K562 (cell line): Measurements from ENCODE around the gene PI16. TPM values are rescaled to one million over a fixed set of nuclear protein-coding genes. Genes with fewer than 3 reads are reported as not detected.

Source experiments
- GTF2E2 ChIP-seq: fragments of 200-800 bp; sonication (Bioruptor generic); IDR thresholded peaks from 2 replicates; pipeline ENCODE4 v1.6.1; 2016; ENCODE audit warnings: missing genetic modification characterization, missing compliant biosample characterization
- HNRNPLL ChIP-seq: fragments of 200-400 bp; formaldehyde crosslinking; IDR thresholded peaks from 2 replicates; pipeline ENCODE4 v1.6.1; 2017; ENCODE audit warnings: low read length, low read depth, mild to moderate bottlenecking; ENCODE audit not compliant: poor library complexity, severe bottlenecking
- HNRNPUL1 ChIP-seq: fragments of 200-400 bp; formaldehyde crosslinking; IDR thresholded peaks from 2 replicates; pipeline ENCODE4 v1.6.1; 2017; ENCODE audit warnings: low read length
- KAT7 ChIP-seq: sonication (generic); formaldehyde crosslinking; IDR thresholded peaks from 2 replicates; pipeline ENCODE4 v1.8.0; 2022; ENCODE audit warnings: missing genetic modification reagents, mild to moderate bottlenecking, borderline replicate concordance
- MYC ChIP-seq, 2 experiments: fragments of 250-450 bp in 1 of 2; sonication (Bioruptor Pico) in 1 of 2; IDR thresholded peaks; 2 replicates each; pipeline versions ENCODE4 v1.5.1 to v1.6.1; 2012 to 2021; ENCODE audit warnings: low read depth in 2 of 2, borderline replicate concordance in 1 of 2, improper control_type of control experiment in 1 of 2, low read length in 1 of 2, mild to moderate bottlenecking in 1 of 2, moderate library complexity in 1 of 2
- NBN ChIP-seq: fragments of 450-650 bp; IDR thresholded peaks from 2 replicates; pipeline ENCODE4 v1.6.1; 2016; ENCODE audit warnings: low read depth, mild to moderate bottlenecking
- NCOR1 ChIP-seq: fragments of 450-650 bp; IDR thresholded peaks from 2 replicates; pipeline ENCODE4 v1.6.1; 2016; ENCODE audit warnings: mild to moderate bottlenecking, moderate library complexity
- NFRKB ChIP-seq: fragments of 450-650 bp; IDR thresholded peaks from 2 replicates; pipeline ENCODE4 v1.6.1; 2016; ENCODE audit warnings: low read depth
- NFXL1 ChIP-seq: fragments of 450-650 bp; formaldehyde crosslinking; IDR thresholded peaks from 2 replicates; pipeline ENCODE4 v1.4.0; 2021; ENCODE audit warnings: mild to moderate bottlenecking
- RBM17 ChIP-seq: fragments of 200-400 bp; formaldehyde crosslinking; IDR thresholded peaks from 2 replicates; pipeline ENCODE4 v1.6.1; 2017; ENCODE audit warnings: low read depth, mild to moderate bottlenecking, low read length, borderline replicate concordance
- SETDB1 ChIP-seq: IDR thresholded peaks from one replicate; pipeline ENCODE4 v1.6.1; 2012; ENCODE audit warnings: low read length, control low read depth, inconsistent platforms
- SIN3A ChIP-seq, 2 experiments: fragments of 150-350 bp in 1 of 2; IDR thresholded peaks; 2 replicates each; pipeline ENCODE4 v1.6.1; 2011 to 2016; ENCODE audit warnings: borderline replicate concordance in 2 of 2, low read depth in 2 of 2, low read length in 2 of 2, mild to moderate bottlenecking in 2 of 2, moderate library complexity in 2 of 2; ENCODE audit not compliant: control insufficient read depth in 1 of 2
- TBP ChIP-seq: optimal IDR thresholded peaks from 2 replicates; pipeline ENCODE3; 2011; ENCODE audit warnings: low read depth, low read length, improper control_type of control experiment
- ZNF354B ChIP-seq: fragments of 250-450 bp; sonication (Bioruptor Pico); IDR thresholded peaks from 2 replicates; pipeline ENCODE4 v1.4.0; 2020
- polyA plus RNA-seq, 8 experiments: library from polyadenylated mRNA; depleted of rRNA in 4 of 8; stranded (reverse) in 5 of 8; unstranded in 3 of 8; fragments of >200 nt; fragmentation: Nextera tagmentation in 2 of 8; fragmentation: Illumina TruSeq in 1 of 8; extraction: Ambion mirVana in 2 of 8; extraction: Trizol in 1 of 8; gene quantifications; 2 replicates each; pipeline versions ENCODE4 v1.2.1 to v1.2.3, GENCODE V29; 2011 to 2014; ENCODE audit warnings: inconsistent platforms in 1 of 8, missing spikeins in 1 of 8
- total RNA-seq, 7 experiments: library from RNA; depleted of rRNA in 6 of 7; stranded (reverse); fragments of >200 nt in 6 of 7; fragmentation: Illumina TruSeq in 2 of 7; extraction: Trizol in 2 of 7; gene quantifications; 2 replicates each; pipeline versions ENCODE4 v1.2.1 to v1.2.3, GENCODE V29; 2011 to 2021; ENCODE audit warnings: low replicate concordance in 1 of 7
- TF ChIP-seq, protein P1 (sequence below): fragments of 450-650 bp; IDR thresholded peaks from 2 replicates; pipeline ENCODE4 v1.6.1; 2016; ENCODE audit warnings: borderline replicate concordance
- TF ChIP-seq, protein P2 (sequence below): sonication (generic); formaldehyde crosslinking; IDR thresholded peaks from 2 replicates; pipeline ENCODE4 v1.8.0; 2022; ENCODE audit warnings: missing genetic modification reagents, mild to moderate bottlenecking, moderate library complexity, borderline replicate concordance
- TF ChIP-seq, protein P3 (sequence below): sonication (generic); formaldehyde crosslinking; IDR thresholded peaks from 2 replicates; pipeline ENCODE4 v1.8.0; 2023; ENCODE audit warnings: missing genetic modification reagents, mild to moderate bottlenecking, borderline replicate concordance
- TF ChIP-seq, protein P4 (sequence below): fragments of 450-650 bp; conservative IDR thresholded peaks from 2 replicates; pipeline ENCODE4 v1.6.1; 2016; ENCODE audit warnings: missing genetic modification characterization, low read depth, mild to moderate bottlenecking, control low read depth, missing compliant biosample characterization

The PI16 gene
- total and polyA plus RNA-seq, 9 of the 15 experiments (the other 6 are each of a cell fraction or from before 2014, with no cell fraction given) = 0.06 to 0.18 TPM; not detected in 7

DNA sequence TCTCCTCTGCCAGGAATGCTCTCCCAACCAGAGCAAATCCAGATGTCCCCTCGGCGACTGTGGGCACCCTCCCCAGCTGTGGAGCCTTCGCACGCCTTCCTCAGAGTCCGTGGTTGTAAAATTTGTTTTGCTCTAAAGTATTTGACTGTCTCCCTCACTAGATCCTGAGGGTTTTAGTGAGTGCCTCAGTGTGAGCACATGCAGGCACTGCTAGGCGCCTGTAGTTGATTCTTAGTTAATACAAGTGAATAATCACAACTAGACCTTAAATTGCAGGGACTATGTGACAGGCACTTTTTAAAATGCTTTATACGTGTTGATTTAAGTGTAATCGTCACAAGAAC, 32.1 kb downstream of the PI16 start (continued):
- TF ChIP-seq, protein P1, sequence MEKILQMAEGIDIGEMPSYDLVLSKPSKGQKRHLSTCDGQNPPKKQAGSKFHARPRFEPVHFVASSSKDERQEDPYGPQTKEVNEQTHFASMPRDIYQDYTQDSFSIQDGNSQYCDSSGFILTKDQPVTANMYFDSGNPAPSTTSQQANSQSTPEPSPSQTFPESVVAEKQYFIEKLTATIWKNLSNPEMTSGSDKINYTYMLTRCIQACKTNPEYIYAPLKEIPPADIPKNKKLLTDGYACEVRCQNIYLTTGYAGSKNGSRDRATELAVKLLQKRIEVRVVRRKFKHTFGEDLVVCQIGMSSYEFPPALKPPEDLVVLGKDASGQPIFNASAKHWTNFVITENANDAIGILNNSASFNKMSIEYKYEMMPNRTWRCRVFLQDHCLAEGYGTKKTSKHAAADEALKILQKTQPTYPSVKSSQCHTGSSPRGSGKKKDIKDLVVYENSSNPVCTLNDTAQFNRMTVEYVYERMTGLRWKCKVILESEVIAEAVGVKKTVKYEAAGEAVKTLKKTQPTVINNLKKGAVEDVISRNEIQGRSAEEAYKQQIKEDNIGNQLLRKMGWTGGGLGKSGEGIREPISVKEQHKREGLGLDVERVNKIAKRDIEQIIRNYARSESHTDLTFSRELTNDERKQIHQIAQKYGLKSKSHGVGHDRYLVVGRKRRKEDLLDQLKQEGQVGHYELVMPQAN = peak; percentile 27; the same call in 1 of the 2 replicates
- TF ChIP-seq KAT7 (CRISPR knock-in tag) (peak; percentile 70; the same call in 1 of the 2 replicates), TBP (no peak), MYC (IDR thresholded peaks at IDR 0.05; ENCODE audit: low read depth, low read length) (no peak), MYC (CRISPR knock-in tag; IDR thresholded peaks at IDR 0.05; ENCODE audit: borderline replicate concordance, low read depth) (peak; percentile 30; the same call in 1 of the 2 replicates), NCOR1 (no peak), RBM17 (no peak), HNRNPLL (no peak), SETDB1 (no peak), NFXL1 (CRISPR knock-in tag) (no peak), ZNF354B (CRISPR knock-in tag) (no peak), GTF2E2 (tag) (no peak), NFRKB (0 out of 2 replicates have a peak, but pooled peaks have one; percentile 8), HNRNPUL1 (no peak), NBN (0 out of 2 replicates have a peak, but pooled peaks have one; percentile 22), SIN3A (IDR thresholded peaks at IDR 0.05; ENCODE audit: borderline replicate concordance in 2 of 2, control insufficient read depth in 1 of 2, low read depth in 2 of 2, low read length in 2 of 2) (0 out of 4 replicates have a peak, but pooled peaks of 1 of the 2 experiments have one; percentile 8)
- TF ChIP-seq, protein P2, sequence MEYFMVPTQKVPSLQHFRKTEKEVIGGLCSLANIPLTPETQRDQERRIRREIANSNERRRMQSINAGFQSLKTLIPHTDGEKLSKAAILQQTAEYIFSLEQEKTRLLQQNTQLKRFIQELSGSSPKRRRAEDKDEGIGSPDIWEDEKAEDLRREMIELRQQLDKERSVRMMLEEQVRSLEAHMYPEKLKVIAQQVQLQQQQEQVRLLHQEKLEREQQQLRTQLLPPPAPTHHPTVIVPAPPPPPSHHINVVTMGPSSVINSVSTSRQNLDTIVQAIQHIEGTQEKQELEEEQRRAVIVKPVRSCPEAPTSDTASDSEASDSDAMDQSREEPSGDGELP (CRISPR knock-in tag) = peak; percentile 42; the same call in 1 of the 2 replicates
- TF ChIP-seq, protein P3, sequence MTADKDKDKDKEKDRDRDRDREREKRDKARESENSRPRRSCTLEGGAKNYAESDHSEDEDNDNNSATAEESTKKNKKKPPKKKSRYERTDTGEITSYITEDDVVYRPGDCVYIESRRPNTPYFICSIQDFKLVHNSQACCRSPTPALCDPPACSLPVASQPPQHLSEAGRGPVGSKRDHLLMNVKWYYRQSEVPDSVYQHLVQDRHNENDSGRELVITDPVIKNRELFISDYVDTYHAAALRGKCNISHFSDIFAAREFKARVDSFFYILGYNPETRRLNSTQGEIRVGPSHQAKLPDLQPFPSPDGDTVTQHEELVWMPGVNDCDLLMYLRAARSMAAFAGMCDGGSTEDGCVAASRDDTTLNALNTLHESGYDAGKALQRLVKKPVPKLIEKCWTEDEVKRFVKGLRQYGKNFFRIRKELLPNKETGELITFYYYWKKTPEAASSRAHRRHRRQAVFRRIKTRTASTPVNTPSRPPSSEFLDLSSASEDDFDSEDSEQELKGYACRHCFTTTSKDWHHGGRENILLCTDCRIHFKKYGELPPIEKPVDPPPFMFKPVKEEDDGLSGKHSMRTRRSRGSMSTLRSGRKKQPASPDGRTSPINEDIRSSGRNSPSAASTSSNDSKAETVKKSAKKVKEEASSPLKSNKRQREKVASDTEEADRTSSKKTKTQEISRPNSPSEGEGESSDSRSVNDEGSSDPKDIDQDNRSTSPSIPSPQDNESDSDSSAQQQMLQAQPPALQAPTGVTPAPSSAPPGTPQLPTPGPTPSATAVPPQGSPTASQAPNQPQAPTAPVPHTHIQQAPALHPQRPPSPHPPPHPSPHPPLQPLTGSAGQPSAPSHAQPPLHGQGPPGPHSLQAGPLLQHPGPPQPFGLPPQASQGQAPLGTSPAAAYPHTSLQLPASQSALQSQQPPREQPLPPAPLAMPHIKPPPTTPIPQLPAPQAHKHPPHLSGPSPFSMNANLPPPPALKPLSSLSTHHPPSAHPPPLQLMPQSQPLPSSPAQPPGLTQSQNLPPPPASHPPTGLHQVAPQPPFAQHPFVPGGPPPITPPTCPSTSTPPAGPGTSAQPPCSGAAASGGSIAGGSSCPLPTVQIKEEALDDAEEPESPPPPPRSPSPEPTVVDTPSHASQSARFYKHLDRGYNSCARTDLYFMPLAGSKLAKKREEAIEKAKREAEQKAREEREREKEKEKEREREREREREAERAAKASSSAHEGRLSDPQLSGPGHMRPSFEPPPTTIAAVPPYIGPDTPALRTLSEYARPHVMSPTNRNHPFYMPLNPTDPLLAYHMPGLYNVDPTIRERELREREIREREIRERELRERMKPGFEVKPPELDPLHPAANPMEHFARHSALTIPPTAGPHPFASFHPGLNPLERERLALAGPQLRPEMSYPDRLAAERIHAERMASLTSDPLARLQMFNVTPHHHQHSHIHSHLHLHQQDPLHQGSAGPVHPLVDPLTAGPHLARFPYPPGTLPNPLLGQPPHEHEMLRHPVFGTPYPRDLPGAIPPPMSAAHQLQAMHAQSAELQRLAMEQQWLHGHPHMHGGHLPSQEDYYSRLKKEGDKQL (CRISPR knock-in tag) = 0 out of 2 replicates have a peak, but pooled peaks have one; percentile 56
- TF ChIP-seq, protein P4, sequence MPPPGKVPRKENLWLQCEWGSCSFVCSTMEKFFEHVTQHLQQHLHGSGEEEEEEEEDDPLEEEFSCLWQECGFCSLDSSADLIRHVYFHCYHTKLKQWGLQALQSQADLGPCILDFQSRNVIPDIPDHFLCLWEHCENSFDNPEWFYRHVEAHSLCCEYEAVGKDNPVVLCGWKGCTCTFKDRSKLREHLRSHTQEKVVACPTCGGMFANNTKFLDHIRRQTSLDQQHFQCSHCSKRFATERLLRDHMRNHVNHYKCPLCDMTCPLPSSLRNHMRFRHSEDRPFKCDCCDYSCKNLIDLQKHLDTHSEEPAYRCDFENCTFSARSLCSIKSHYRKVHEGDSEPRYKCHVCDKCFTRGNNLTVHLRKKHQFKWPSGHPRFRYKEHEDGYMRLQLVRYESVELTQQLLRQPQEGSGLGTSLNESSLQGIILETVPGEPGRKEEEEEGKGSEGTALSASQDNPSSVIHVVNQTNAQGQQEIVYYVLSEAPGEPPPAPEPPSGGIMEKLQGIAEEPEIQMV = 0 out of 2 replicates have a peak, but pooled peaks have one; percentile 15
